HG02588 (cell line): ENCODE measurements around the gene SERTM1.

Source experiments
- ATAC-seq: cut with Tn5 transposase; IDR thresholded peaks from one replicate; pipeline ENCODE4 v1.9.1; 2021; ENCODE audit warnings: mild to moderate bottlenecking, moderate library complexity; ENCODE audit not compliant: unreplicated experiment

Gene SERTM1

GRCh38 chr13:36710396-36710795 lies 36.6 kb downstream of the SERTM1 start:
- no peak for ATAC-seq

GRCh38 chr13:36712290-36712689 lies 38.5 kb downstream of the SERTM1 start:
- no peak for ATAC-seq

- ATAC-seq: no peak
These were observed 39.0 kb downstream of the SERTM1 start for GRCh38 chr13:36712770-36713169.

GRCh38 chr13:36713887-36714286 lies 40.1 kb downstream of the SERTM1 start:
- ATAC-seq: no peak

GRCh38 chr13:36715841-36716240 lies 42.0 kb downstream of the SERTM1 start:
- no peak for ATAC-seq

- no peak for ATAC-seq
These were observed 43.2 kb downstream of the SERTM1 start for GRCh38 chr13:36717017-36717416.

- ATAC-seq: no peak
These were observed 44.2 kb downstream of the SERTM1 start for GRCh38 chr13:36717966-36718545.

- no peak for ATAC-seq
These were observed 44.9 kb downstream of the SERTM1 start for GRCh38 chr13:36718686-36719085.

- ATAC-seq: no peak
These were observed 50.3 kb downstream of the SERTM1 start for GRCh38 chr13:36724141-36724540.

DNA sequence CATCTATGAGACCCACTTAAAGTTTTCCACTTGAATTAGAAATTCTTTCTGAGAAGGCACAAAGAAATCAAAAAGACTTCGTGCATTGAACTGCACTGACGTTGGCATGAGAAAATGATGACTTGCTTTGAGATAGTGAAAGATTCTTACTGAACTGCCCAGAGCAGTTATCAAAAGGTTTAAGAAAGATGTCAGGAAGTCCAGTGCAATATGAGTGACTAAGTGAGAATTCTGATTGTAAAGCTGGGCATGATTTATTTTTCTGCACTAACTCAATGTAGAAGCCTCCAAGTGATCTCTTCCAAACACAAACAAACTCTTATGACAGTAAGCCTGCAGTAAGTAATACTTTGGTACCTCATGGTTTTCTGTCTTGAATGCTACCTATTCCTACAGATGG lies 52.1 kb downstream of the SERTM1 start:
- no peak for ATAC-seq

- no peak for ATAC-seq
These were observed 54.2 kb downstream of the SERTM1 start for GRCh38 chr13:36728006-36728405.

DNA sequence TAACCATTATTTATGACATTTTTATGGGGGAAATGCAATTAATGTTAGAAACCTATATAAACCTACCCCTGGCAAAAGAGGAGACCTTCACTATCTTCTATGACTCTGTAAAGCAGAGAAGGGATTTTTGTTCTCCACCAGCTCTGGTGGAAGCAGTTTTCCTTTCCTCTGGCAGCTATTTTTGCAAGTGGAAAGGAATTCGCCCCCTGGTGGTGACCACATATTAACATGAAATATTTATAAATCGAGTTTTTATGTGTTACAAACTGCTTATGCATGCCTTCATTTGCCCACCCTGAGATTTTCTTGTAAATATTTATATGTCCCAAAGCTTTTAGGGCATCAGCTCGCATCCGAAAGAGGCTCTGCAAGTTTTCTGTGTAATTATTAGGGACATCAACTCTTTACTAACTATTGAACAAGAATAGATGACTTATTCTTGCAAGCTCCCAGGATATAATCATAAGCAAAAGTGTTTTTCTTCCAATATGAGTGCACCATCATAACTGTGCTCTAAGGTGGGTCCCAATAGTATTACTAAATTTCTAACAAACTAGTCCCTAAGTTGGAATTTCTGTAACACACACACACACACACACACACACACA lies 62.4 kb downstream of the SERTM1 start:
- ATAC-seq: no peak

- no peak for ATAC-seq
These were observed 63.8 kb downstream of the SERTM1 start for GRCh38 chr13:36737524-36738083.

DNA sequence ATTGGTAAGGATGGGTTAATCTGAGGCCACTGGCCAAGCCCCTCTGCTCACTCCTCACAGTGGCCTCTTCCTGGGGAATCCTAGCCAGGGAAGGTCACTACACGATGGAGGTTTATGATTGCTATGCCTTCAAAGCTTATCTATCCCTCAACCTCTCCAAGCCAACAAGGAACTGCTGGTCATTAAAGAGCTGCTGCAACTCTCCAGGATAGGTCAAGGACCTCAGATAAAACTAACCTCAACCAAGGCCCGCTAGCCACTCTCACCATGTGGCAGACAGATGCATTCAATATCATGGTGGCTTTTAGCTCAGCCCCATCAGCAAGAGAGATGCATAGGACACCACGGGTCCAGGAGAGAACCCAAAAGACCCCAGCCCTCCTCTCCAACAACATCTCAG lies 71.6 kb downstream of the SERTM1 start:
- ATAC-seq: no peak

- ATAC-seq: no peak
These were observed 72.2 kb downstream of the SERTM1 start for GRCh38 chr13:36746051-36746450.
